Airway epithelial cell (primary cell): ENCODE results near the gene INSC. TPM values are rescaled to one million over a fixed set of nuclear protein-coding genes. Genes with fewer than 3 reads are reported as not detected.

Source experiments
- total RNA-seq: library from RNA; depleted of rRNA; stranded (reverse); fragments of >200 nt; gene quantifications from 2 replicates; pipeline ENCODE4 v1.2.3, GENCODE V29; 2015

Gene INSC, protein sequence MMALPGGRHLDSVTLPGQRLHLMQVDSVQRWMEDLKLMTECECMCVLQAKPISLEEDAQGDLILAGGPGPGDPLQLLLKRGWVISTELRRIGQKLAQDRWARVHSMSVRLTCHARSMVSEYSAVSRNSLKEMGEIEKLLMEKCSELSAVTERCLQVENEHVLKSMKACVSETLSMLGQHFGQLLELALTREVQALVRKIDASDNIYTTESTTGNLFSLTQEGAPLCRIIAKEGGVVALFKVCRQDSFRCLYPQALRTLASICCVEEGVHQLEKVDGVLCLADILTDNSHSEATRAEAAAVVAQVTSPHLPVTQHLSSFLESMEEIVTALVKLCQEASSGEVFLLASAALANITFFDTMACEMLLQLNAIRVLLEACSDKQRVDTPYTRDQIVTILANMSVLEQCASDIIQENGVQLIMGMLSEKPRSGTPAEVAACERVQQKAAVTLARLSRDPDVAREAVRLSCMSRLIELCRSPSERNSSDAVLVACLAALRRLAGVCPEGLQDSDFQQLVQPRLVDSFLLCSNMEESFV
- total RNA-seq: 0.92 TPM in 1 of 2 replicates, not detected in the other

DNA sequence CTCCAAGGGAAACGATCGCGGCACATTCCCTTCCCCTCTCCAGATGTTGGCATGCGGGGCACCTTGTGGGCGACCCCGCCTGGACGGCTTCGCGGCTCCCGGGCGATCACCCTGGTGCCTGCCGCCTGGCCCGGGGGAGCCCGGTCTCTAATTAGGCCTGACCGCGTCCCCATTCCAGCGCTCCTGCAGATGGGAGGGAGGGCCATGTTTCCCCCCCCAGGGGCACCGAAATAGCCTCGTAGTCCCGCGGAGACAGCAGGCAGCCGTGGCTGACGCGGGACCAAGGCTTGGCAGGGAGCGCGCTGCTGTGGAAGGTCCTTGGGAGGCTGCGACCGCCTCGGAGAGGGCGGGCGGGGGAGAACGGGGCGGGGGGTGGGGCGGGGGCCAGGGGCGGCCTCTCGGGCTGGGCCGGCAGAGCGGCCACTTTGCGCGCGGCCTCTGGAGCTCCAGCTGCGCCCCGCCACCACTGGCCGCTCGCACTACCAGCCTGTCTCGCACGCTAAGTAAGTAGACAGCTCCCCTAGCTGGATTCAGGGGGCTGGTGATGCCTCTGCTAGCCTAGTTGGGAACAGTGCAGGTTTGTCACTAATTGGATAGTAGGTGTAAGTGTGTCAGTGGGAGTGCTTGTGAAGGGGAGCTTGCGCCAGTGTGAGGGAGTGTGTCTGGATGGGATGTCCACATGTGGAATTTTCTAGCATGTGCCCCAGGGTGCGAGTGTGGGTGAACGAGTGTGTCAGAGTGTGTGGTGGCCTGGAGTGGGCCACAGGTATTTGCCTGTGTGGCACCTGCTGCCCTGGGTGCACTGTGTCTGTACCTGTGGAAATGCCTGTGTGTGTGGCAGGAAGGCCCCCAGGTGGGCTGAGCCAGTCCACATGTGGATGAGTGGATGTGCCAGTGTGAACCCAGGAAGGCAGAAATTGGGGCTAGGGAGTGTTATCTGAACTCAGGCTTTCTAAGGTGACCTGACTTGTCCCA, at the start of gene INSC:
INSC (plus strand) TSS at position 423 of the 975 bp plus-strand sequence. CDS start 34,252 bp downstream, outside the sequence.

DNA sequence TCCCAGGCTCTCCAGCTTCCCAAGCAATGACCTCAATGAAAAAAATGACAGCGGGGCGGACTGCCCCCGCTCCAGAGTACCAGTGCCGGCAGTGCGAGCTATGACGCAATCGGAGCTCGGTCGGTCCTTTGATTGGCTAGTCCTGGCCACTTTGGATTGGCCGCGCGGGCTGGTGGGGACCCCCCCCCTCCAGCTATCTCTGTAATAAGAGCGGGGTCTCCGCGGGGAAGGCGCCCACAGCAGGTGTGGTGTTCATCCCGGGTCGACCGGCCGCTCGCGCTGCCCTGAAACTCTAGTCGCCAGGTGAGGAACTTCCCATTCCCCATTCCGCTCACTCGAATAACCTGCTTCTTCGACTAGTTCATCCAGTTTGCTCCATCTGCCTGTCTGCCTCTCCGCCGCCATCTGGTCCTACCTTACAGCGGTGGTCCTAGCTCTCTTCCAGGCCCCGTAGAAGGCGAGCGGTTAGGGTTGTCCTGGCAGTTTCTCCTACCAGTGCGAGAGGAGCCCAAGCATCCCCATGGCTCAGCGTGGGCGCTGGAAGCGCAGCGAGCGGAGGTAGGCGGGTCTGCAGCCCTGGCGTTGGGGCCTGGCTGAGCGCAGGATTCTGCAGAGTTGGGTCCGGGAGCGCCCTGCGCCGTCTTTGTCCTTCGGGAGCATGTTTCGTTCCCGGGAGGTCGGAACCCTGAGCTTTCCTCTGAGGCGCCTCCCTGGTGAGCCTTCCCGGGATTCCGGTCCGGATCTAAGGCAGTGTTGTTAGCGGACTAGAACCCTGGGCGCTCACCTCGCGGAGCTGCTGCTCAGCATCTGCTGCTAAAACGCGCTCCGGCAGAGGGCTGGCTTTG, 41.1 kb upstream of the INSC start, which contains the start of gene CALCB:
CALCB (plus strand) TSS at position 233 of the 845 bp plus-strand sequence. CDS start 1,126 bp downstream, outside the sequence.

Other genes with a start within 250 kb of the INSC start
- 10.7 and 13.7 TPM in 2 replicates for gene CYP2R1, start 222.7 kb upstream of the INSC start, total RNA-seq
- gene CALCA, start 142.6 kb upstream of the INSC start, total RNA-seq: not detected in 2 replicates
- not detected in 2 replicates for gene CALCB, start 41.3 kb upstream of the INSC start, total RNA-seq